K562 (cell line): Measurements from ENCODE around the gene LRRC25. TPM values are rescaled to one million over a fixed set of nuclear protein-coding genes. Genes with fewer than 3 reads are reported as not detected.

Experiments
- CCNT2 ChIP-seq: IDR thresholded peaks from 2 replicates; pipeline ENCODE4 v1.6.1; 2011; ENCODE audit warnings: borderline replicate concordance, low read depth, mild to moderate bottlenecking, moderate library complexity, mixed read lengths, low read length; ENCODE audit not compliant: insufficient read length; ENCODE audit errors: extremely low read depth
- GABPA ChIP-seq: fragments of 200-800 bp; sonication (Bioruptor generic); conservative IDR thresholded peaks from 2 replicates; pipeline ENCODE4 v1.6.1; 2016; ENCODE audit warnings: low read depth, missing genetic modification characterization, missing compliant biosample characterization
- POU5F1 ChIP-seq: fragments of 150-350 bp; IDR thresholded peaks from 2 replicates; pipeline ENCODE4 v1.6.1; 2014; ENCODE audit warnings: borderline replicate concordance, low read length, low read depth, mild to moderate bottlenecking; ENCODE audit not compliant: partially characterized antibody
- SAP30 ChIP-seq: fragments of 200-600 bp; sonication (generic); IDR thresholded peaks from 2 replicates; pipeline ENCODE4 v1.6.1; 2012; ENCODE audit warnings: borderline replicate concordance, low read depth, mild to moderate bottlenecking, moderate library complexity, low read length, control low read depth, inconsistent platforms; ENCODE audit not compliant: insufficient read depth, poor library complexity, severe bottlenecking
- SRF ChIP-seq, 2 experiments: fragments of 250-450, 450-650 bp in 1 of 2; sonication (Bioruptor Pico) in 1 of 2; sonication (generic) in 1 of 2; formaldehyde crosslinking; IDR thresholded peaks; 2 replicates each; pipeline versions ENCODE4 v1.5.0 to v1.5.1; 2020 to 2022; ENCODE audit warnings: mild to moderate bottlenecking in 1 of 2, missing genetic modification reagents in 1 of 2
- polyA plus RNA-seq, 8 experiments: library from polyadenylated mRNA; depleted of rRNA in 4 of 8; stranded (reverse) in 5 of 8; unstranded in 3 of 8; fragments of >200 nt; fragmentation: Nextera tagmentation in 2 of 8; fragmentation: Illumina TruSeq in 1 of 8; extraction: Ambion mirVana in 2 of 8; extraction: Trizol in 1 of 8; gene quantifications; 2 replicates each; pipeline versions ENCODE4 v1.2.1 to v1.2.3, GENCODE V29; 2011 to 2014; ENCODE audit warnings: inconsistent platforms in 1 of 8, missing spikeins in 1 of 8
- total RNA-seq, 7 experiments: library from RNA; depleted of rRNA in 6 of 7; stranded (reverse); fragments of >200 nt in 6 of 7; fragmentation: Illumina TruSeq in 2 of 7; extraction: Trizol in 2 of 7; gene quantifications; 2 replicates each; pipeline versions ENCODE4 v1.2.1 to v1.2.3, GENCODE V29; 2011 to 2021; ENCODE audit warnings: low replicate concordance in 1 of 7
- TF ChIP-seq, protein P1 (sequence below), 2 experiments: fragments of 200-800 bp in 1 of 2; sonication (Bioruptor generic) in 1 of 2; sonication (generic) in 1 of 2; formaldehyde crosslinking in 1 of 2; IDR thresholded peaks in 1 of 2; conservative IDR thresholded peaks in 1 of 2; 2 replicates each; pipeline versions ENCODE4 v1.5.0 to v1.6.1; 2016 to 2020; ENCODE audit warnings: missing compliant biosample characterization in 1 of 2, missing genetic modification characterization in 1 of 2, missing genetic modification reagents in 1 of 2
- TF ChIP-seq, protein P2 (sequence below): sonication (generic); formaldehyde crosslinking; IDR thresholded peaks from 2 replicates; pipeline ENCODE4 v1.8.0; 2022; ENCODE audit warnings: mild to moderate bottlenecking, missing genetic modification reagents

Gene LRRC25
- total and polyA plus RNA-seq, 9 of the 15 experiments (the other 6 are each of a cell fraction or from before 2014, with no cell fraction given) = 0.07 to 0.36 (median 0.10) TPM; not detected in 3

- TF ChIP-seq SAP30 = peak; percentile 34
- TF ChIP-seq, protein P1, sequence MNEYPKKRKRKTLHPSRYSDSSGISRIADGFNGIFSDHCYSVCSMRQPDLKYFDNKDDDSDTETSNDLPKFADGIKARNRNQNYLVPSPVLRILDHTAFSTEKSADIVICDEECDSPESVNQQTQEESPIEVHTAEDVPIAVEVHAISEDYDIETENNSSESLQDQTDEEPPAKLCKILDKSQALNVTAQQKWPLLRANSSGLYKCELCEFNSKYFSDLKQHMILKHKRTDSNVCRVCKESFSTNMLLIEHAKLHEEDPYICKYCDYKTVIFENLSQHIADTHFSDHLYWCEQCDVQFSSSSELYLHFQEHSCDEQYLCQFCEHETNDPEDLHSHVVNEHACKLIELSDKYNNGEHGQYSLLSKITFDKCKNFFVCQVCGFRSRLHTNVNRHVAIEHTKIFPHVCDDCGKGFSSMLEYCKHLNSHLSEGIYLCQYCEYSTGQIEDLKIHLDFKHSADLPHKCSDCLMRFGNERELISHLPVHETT (CRISPR knock-in tag; conservative IDR thresholded peaks at IDR 0.05 in 1 of 2, IDR thresholded peaks at IDR 0.05 in 1 of 2) = peak in 1 of 2 experiments; percentile 82; a peak in 1 of 4 replicates
- TF ChIP-seq, protein P2, sequence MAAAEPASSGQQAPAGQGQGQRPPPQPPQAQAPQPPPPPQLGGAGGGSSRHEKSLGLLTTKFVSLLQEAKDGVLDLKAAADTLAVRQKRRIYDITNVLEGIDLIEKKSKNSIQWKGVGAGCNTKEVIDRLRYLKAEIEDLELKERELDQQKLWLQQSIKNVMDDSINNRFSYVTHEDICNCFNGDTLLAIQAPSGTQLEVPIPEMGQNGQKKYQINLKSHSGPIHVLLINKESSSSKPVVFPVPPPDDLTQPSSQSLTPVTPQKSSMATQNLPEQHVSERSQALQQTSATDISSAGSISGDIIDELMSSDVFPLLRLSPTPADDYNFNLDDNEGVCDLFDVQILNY (CRISPR knock-in tag) = 0 out of 2 replicates have a peak, but pooled peaks have one; percentile 37
- 0 out of 4 replicates have a peak, but pooled peaks of 1 of the 2 experiments have one; percentile 9 for TF ChIP-seq SRF (CRISPR knock-in tag; IDR thresholded peaks at IDR 0.05)
- TF ChIP-seq POU5F1 = no peak
- TF ChIP-seq CCNT2 = peak; percentile 42
- peak; percentile 7; the same call in 1 of the 2 replicates for TF ChIP-seq GABPA (tag)
- TF ChIP-seq, all 486 proteins: peak for 67
These were observed 10.7 kb downstream of the LRRC25 start (continued) for GRCh38 chr19:18386543-18387271.
